Skeletal muscle tissue (tissue), 4 donors: ENCODE measurements around the gene SLCO4A1. TPM values are rescaled to one million over a fixed set of nuclear protein-coding genes. Genes with fewer than 3 reads are reported as not detected.

Source experiments
- H3K27ac ChIP-seq: one replicate; pipeline ENCODE4 v1.7.0; 2013; ENCODE audit warnings: mild to moderate bottlenecking, low read depth, low read length, inconsistent platforms
- H3K27me3 ChIP-seq, 3 donors: one replicate each; pipeline ENCODE4 v1.7.0; 2013; ENCODE audit warnings: low read length in 3 of 3; ENCODE audit not compliant: control insufficient read depth in 3 of 3, insufficient read depth in 3 of 3
- H3K36me3 ChIP-seq, 3 donors: one replicate each; pipeline ENCODE4 v1.7.0; 2013; ENCODE audit warnings: low read length in 3 of 3; ENCODE audit not compliant: control insufficient read depth in 3 of 3, insufficient read depth in 3 of 3
- H3K4me1 ChIP-seq, 3 donors: one replicate each; pipeline ENCODE4 v1.7.0; 2013; ENCODE audit warnings: low read length in 3 of 3, mild to moderate bottlenecking in 3 of 3; ENCODE audit not compliant: control insufficient read depth in 3 of 3, insufficient read depth in 3 of 3
- H3K4me3 ChIP-seq, 3 donors: one replicate each; pipeline ENCODE4 v1.7.0; 2013; ENCODE audit warnings: low read length in 3 of 3
- H3K9ac ChIP-seq, 3 donors: one replicate each; pipeline ENCODE4 v1.7.0; 2013; ENCODE audit warnings: low read length in 3 of 3, mild to moderate bottlenecking in 3 of 3, moderate library complexity in 2 of 3, low read depth in 1 of 3
- H3K9me3 ChIP-seq, 3 donors: one replicate each; pipeline ENCODE4 v1.7.0; 2013; ENCODE audit warnings: low read length in 3 of 3; ENCODE audit not compliant: control insufficient read depth in 3 of 3
- total RNA-seq: library from RNA; depleted of rRNA; stranded (reverse); fragments of >200 nt; gene quantifications from one replicate; pipeline ENCODE4 v1.2.3, GENCODE V29; 2014
- donor health status: Osteomylitis.

The SLCO4A1 gene
- total RNA-seq, 1 donor from 2014 or later, result not detected

- Histone ChIP-seq H3K27me3 (peaks cover 52 to 65% (median 53%) of the 10 kb centered on the region in 3 donors), H3K4me1 (peaks cover 0 to 19% (median 15%) of the 10 kb centered on the region in 3 donors), H3K36me3 (no peaks in the 10 kb centered on the region), H3K4me3 (no peak overlapping the region), H3K9me3 (no peaks in the 10 kb centered on the region), H3K27ac (peak overlapping the region; percentile 17), H3K9ac (no peak overlapping the region)
These were observed 60.9 kb downstream of the SLCO4A1 start for GRCh38 chr20:62702895-62703852.

DNA sequence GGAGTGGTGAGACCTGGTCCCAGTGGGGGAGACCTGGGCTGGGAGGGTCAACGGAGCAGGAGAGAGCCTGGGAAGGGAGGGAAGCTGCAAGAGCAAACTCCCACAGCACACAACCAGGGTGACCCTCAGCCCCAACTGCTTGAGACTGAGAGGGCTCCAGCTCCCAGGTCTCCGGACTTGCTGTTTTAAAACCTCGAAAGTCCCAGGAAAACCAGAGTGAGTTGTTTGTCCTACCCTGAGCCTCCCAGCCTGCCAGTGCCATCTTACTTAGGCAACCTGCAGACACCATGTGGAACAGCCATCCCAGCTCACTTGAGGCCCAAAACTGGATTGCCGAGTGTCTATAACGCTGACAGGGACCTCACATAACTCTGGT, 61.5 kb downstream of the SLCO4A1 start:
- Histone ChIP-seq H3K27ac (peak overlapping the region; percentile 17), H3K4me3 (no peak overlapping the region), H3K9ac (no peak overlapping the region), H3K9me3 (no peaks in the 10 kb centered on the region), H3K4me1 (peaks cover 0 to 19% (median 15%) of the 10 kb centered on the region in 3 donors), H3K27me3 (peaks cover 54 to 71% (median 57%) of the 10 kb centered on the region in 3 donors), H3K36me3 (no peaks in the 10 kb centered on the region)

- Histone ChIP-seq H3K4me3 (no peak overlapping the region), H3K36me3 (no peaks in the 10 kb centered on the region), H3K9me3 (no peaks in the 10 kb centered on the region), H3K27ac (no peak overlapping the region), H3K9ac (no peak overlapping the region), H3K27me3 (peaks cover 59 to 71% (median 61%) of the 10 kb centered on the region in 3 donors), H3K4me1 (peaks cover 0 to 19% (median 15%) of the 10 kb centered on the region in 3 donors)
These were observed 62.1 kb downstream of the SLCO4A1 start for GRCh38 chr20:62704341-62704948.

DNA sequence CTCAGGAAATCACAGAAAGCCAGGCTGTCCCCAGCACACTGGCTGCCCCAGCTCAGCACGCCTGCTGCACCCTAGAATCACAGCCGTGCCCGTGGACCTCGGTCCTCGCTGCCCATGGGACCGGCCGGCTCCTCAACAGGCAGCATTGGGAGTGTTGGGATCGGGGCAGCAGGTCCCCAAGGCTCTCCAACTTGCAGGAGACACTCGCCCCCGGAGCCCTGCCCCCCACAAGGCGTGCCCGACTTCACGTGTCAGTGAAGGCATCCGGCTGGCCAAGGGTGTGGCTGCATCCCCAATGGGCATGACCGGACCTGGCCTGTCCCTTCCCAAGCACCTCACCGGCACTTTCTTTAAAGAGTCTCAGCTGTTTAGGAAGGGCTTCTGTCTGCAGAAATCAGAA, 63.3 kb downstream of the SLCO4A1 start:
- H3K4me1 ChIP-seq, result peaks cover 0 to 19% (median 15%) of the 10 kb centered on the region in 3 donors
- no peaks in the 10 kb centered on the region for H3K9me3 ChIP-seq
- H3K36me3 ChIP-seq, result no peaks in the 10 kb centered on the region
- no peak overlapping the region for H3K4me3 ChIP-seq
- no peak overlapping the region for H3K27ac ChIP-seq
- H3K27me3 ChIP-seq, result peaks cover 69 to 79% (median 71%) of the 10 kb centered on the region in 3 donors
- H3K9ac ChIP-seq, result no peak overlapping the region

- no peak overlapping the region for H3K4me3 ChIP-seq
- H3K4me1 ChIP-seq, result peaks cover 0 to 19% (median 15%) of the 10 kb centered on the region in 3 donors
- H3K9me3 ChIP-seq, result no peaks in the 10 kb centered on the region
- no peaks in the 10 kb centered on the region for H3K36me3 ChIP-seq
- no peak overlapping the region for H3K27ac ChIP-seq
- no peak overlapping the region for H3K9ac ChIP-seq
- H3K27me3 ChIP-seq, result peaks cover 74 to 85% (median 75%) of the 10 kb centered on the region in 3 donors
These were observed 64.0 kb downstream of the SLCO4A1 start for GRCh38 chr20:62706344-62706743.

GRCh38 chr20:62706857-62707256, 64.6 kb downstream of the SLCO4A1 start:
- H3K36me3 ChIP-seq, result no peaks in the 10 kb centered on the region
- no peak overlapping the region for H3K9ac ChIP-seq
- H3K4me3 ChIP-seq, result no peak overlapping the region
- peaks cover 0 to 19% (median 15%) of the 10 kb centered on the region in 3 donors for H3K4me1 ChIP-seq
- peaks cover 75 to 84% (median 75%) of the 10 kb centered on the region in 3 donors for H3K27me3 ChIP-seq
- no peak overlapping the region for H3K27ac ChIP-seq
- no peaks in the 10 kb centered on the region for H3K9me3 ChIP-seq

DNA sequence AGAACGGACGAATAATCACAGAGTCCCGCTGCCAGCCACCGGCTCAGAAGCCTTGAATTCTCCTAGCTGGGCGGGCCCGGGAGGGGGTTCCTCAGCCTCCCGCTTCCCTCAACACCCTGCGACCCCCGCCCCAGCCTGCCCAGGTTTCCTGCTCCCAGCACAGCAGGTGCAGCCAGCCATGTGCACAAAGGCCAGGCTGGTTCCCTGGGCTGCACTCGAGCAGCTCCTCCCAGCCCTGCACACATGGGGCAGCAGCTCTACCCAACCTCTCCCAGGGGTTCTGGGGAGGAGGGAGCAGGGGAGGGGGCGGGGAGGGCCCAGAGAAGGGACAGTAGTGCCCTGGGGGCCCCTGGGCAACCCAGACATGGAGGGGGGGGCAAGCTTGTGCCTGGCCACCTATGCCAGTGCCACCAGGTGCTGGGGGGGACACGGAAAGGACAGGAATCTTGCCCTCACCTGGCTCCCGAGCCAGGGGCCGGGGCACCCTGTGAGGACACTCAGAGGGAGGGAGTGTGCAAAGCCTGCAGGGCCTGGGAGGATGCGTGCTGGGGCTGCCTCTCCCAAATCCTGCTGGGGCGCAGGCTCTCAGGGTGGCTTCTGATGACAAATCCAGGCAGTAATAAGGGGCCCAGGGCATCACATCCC, 65.1 kb downstream of the SLCO4A1 start:
- no peaks in the 10 kb centered on the region for H3K9me3 ChIP-seq
- H3K27ac ChIP-seq, result no peak overlapping the region
- H3K27me3 ChIP-seq, result peaks cover 75 to 84% (median 76%) of the 10 kb centered on the region in 3 donors
- no peaks in the 10 kb centered on the region for H3K36me3 ChIP-seq
- no peak overlapping the region for H3K4me3 ChIP-seq
- H3K9ac ChIP-seq, result no peak overlapping the region
- H3K4me1 ChIP-seq, result peaks cover 0 to 19% (median 15%) of the 10 kb centered on the region in 3 donors

GRCh38 chr20:62707921-62708521, 65.7 kb downstream of the SLCO4A1 start:
- no peaks in the 10 kb centered on the region for H3K36me3 ChIP-seq
- no peak overlapping the region for H3K27ac ChIP-seq
- no peak overlapping the region for H3K9ac ChIP-seq
- no peaks in the 10 kb centered on the region for H3K9me3 ChIP-seq
- peaks cover 0 to 19% (median 15%) of the 10 kb centered on the region in 3 donors for H3K4me1 ChIP-seq
- no peak overlapping the region for H3K4me3 ChIP-seq
- peaks cover 69 to 83% (median 72%) of the 10 kb centered on the region in 3 donors for H3K27me3 ChIP-seq

GRCh38 chr20:62708591-62709536, 66.6 kb downstream of the SLCO4A1 start, which contains the start of gene NTSR1:
TSS of gene NTSR1 (plus strand) at chr20:62708836. CDS start at chr20:62709208, 372 bp downstream.
- Histone ChIP-seq H3K27me3 (peaks cover 61 to 75% (median 68%) of the 10 kb centered on the region in 3 donors), H3K27ac (no peak within 1 kb of the TSS)

More at GRCh38 chr20:62708591-62709536, 66.6 kb downstream of the SLCO4A1 start, which contains the start of gene NTSR1:
- H3K4me1 ChIP-seq, result peaks cover 0 to 11% (median 10%) of the 10 kb centered on the region in 3 donors
- H3K9ac ChIP-seq, result no peak within 1 kb of the TSS
- no peak within 1 kb of the TSS for H3K4me3 ChIP-seq
- no peaks in the 10 kb centered on the region for H3K36me3 ChIP-seq
- no peaks in the 10 kb centered on the region for H3K9me3 ChIP-seq
